ENCODE measurements around the gene ACKR3. TPM values are rescaled to one million over a fixed set of nuclear protein-coding genes. Genes with fewer than 3 reads are reported as not detected.

ACKR3 gene
- total and polyA plus RNA-seq, 2 donors (not counting 1 experiment from before 2014, with no cell fraction given), result 7.1 to 15.3 TPM

DNA sequence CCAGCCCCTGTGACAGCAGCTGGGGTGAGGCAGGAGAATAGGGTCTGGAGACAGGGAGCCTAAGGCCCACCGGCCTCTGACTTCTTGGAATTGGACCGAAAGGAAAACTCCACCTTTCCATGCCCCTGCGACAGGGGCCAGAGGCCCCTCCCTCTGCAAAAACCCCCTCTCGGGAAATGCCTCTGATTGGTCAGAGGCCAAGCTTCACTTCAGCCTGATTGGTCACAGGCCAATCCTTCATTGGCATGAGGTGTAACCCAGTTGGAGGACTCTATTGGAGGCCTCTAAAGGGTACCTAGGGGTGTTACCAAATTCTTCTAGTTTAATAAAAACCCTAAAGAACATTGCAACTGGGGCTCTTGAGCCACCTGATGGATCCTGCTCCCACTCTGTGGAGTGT is 5.7 kb upstream of the ACKR3 start:
- intact Hi-C loops (cut with micrococcal nuclease), result loop anchor here (10.0 kb wide), 1 partner anchor 521 kb away; the partner anchor contains the start of gene COPS8
- H3K9ac ChIP-seq (ENCODE audit: low read length), result no peak overlapping the region
- H3K9me3 ChIP-seq (ENCODE audit: control extremely low read depth in 1 of 3, control insufficient read depth in 2 of 3, insufficient read depth in 1 of 3, low read length in 2 of 3), result peaks cover 0 to 5% (median 0%) of the 10 kb centered on the region in 3 donors
- H3K36me3 ChIP-seq (replicated peaks in 1 of 2; ENCODE audit: control extremely low read depth in 1 of 2, control insufficient read depth in 1 of 2, extremely low read depth in 1 of 2, insufficient read depth in 2 of 2, low read length in 1 of 2), result no peaks in the 10 kb centered on the region
- no peaks in the 10 kb centered on the region for H3K79me2 ChIP-seq (ENCODE audit: control insufficient read depth, insufficient read depth, low read length)
- no peaks in the 10 kb centered on the region for H4K20me1 ChIP-seq (ENCODE audit: control insufficient read depth, insufficient read depth, low read length, poor library complexity, severe bottlenecking)
- peaks cover 17 to 20% of the 10 kb centered on the region in 2 donors for H3K4me1 ChIP-seq (ENCODE audit: control insufficient read depth in 2 of 2, insufficient read depth in 2 of 2, low read length in 2 of 2)
- H3K27ac Mint-ChIP-seq, result no peak overlapping the region
- H3K4me3 Mint-ChIP-seq, result no peak overlapping the region
- DNase-seq (no peak), ATAC-seq (ENCODE audit: low read depth) (no peak)
- no peak overlapping the region for H2AFZ ChIP-seq (ENCODE audit: insufficient read depth, low read depth, low read length, poor library complexity, severe bottlenecking)
- 100% methylated on average over 2 of the region's 4 CpGs for WGBS (ENCODE audit: insufficient coverage)
- ChIA-PET POLR2A (no interaction called here), CTCF (no interaction called here)
- no peak overlapping the region for H3K4me3 ChIP-seq (ENCODE audit: control extremely low read depth in 1 of 5, extremely low read depth in 1 of 5, insufficient read depth in 1 of 5, low read depth in 2 of 5, low read length in 4 of 5)
- no peak overlapping the region for H3K4me2 ChIP-seq (replicated peaks; ENCODE audit: low read depth, low read length, poor library complexity, severe bottlenecking)
- peaks cover 32% of the 10 kb centered on the region for H3K4me1 Mint-ChIP-seq
- H3K9me3 Mint-ChIP-seq (ENCODE audit: insufficient read depth), result no peaks in the 10 kb centered on the region
- H3K27me3 ChIP-seq (replicated peaks in 1 of 4; ENCODE audit: control extremely low read depth in 1 of 4, control insufficient read depth in 3 of 4, insufficient read depth in 4 of 4, low read length in 3 of 4), result peaks cover 0 to 4% (median 0%) of the 10 kb centered on the region in 4 experiments
- TF ChIP-seq, protein P1, sequence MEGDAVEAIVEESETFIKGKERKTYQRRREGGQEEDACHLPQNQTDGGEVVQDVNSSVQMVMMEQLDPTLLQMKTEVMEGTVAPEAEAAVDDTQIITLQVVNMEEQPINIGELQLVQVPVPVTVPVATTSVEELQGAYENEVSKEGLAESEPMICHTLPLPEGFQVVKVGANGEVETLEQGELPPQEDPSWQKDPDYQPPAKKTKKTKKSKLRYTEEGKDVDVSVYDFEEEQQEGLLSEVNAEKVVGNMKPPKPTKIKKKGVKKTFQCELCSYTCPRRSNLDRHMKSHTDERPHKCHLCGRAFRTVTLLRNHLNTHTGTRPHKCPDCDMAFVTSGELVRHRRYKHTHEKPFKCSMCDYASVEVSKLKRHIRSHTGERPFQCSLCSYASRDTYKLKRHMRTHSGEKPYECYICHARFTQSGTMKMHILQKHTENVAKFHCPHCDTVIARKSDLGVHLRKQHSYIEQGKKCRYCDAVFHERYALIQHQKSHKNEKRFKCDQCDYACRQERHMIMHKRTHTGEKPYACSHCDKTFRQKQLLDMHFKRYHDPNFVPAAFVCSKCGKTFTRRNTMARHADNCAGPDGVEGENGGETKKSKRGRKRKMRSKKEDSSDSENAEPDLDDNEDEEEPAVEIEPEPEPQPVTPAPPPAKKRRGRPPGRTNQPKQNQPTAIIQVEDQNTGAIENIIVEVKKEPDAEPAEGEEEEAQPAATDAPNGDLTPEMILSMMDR (IDR thresholded peaks at IDR 0.05), result no peak
- no peak for TF ChIP-seq EZH2 (IDR thresholded peaks at IDR 0.05; ENCODE audit: borderline replicate concordance, insufficient read depth, low read depth, low read length, poor library complexity, severe bottlenecking)
- H3K27ac ChIP-seq (ENCODE audit: low read length in 2 of 2), result no peak overlapping the region
- H3K27me3 Mint-ChIP-seq, result no peaks in the 10 kb centered on the region

DNA sequence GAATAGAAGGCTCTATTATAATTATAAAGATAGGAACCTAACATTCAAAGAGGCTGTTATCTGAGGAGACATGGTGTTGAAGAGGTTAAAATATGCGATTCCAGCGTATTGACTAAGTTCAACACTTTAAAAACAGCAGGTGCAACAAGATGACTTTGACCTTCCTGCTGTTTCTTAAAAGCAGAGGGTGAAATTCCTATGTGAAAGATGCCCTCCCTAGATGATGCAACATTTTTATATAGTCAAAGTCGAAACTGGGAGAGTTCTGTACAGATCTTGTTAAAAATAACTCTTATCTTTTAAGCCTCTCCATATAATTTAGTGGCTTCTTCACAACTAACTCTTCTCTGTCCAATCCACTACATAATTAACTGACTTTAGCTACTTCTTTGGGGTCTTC is 4.4 kb upstream of the ACKR3 start:
- H3K27ac ChIP-seq (ENCODE audit: low read length in 2 of 2), result no peak overlapping the region
- no peak overlapping the region for H3K4me3 Mint-ChIP-seq
- no peaks in the 10 kb centered on the region for H4K20me1 ChIP-seq (ENCODE audit: control insufficient read depth, insufficient read depth, low read length, poor library complexity, severe bottlenecking)
- peaks cover 0 to 5% (median 0%) of the 10 kb centered on the region in 3 donors for H3K9me3 ChIP-seq (ENCODE audit: control extremely low read depth in 1 of 3, control insufficient read depth in 2 of 3, insufficient read depth in 1 of 3, low read length in 2 of 3)
- H2AFZ ChIP-seq (ENCODE audit: insufficient read depth, low read depth, low read length, poor library complexity, severe bottlenecking), result no peak overlapping the region
- H3K27ac Mint-ChIP-seq, result no peak overlapping the region
- H3K4me2 ChIP-seq (replicated peaks; ENCODE audit: low read depth, low read length, poor library complexity, severe bottlenecking), result no peak overlapping the region
- H3K27me3 ChIP-seq (replicated peaks in 1 of 4; ENCODE audit: control extremely low read depth in 1 of 4, control insufficient read depth in 3 of 4, insufficient read depth in 4 of 4, low read length in 3 of 4), result peaks cover 0 to 4% (median 0%) of the 10 kb centered on the region in 4 experiments
- peaks cover 36% of the 10 kb centered on the region for H3K4me1 Mint-ChIP-seq
- H3K4me1 ChIP-seq (ENCODE audit: control insufficient read depth in 2 of 2, insufficient read depth in 2 of 2, low read length in 2 of 2), result peaks cover 28 to 33% of the 10 kb centered on the region in 2 donors
- no CpG with 5 or more reads among the region's 3 CpGs for WGBS (ENCODE audit: insufficient coverage)
- DNase-seq (no peak), ATAC-seq (ENCODE audit: low read depth) (no peak)
- H3K79me2 ChIP-seq (ENCODE audit: control insufficient read depth, insufficient read depth, low read length), result no peaks in the 10 kb centered on the region
- no peaks in the 10 kb centered on the region for H3K9me3 Mint-ChIP-seq (ENCODE audit: insufficient read depth)
- H3K36me3 ChIP-seq (replicated peaks in 1 of 2; ENCODE audit: control extremely low read depth in 1 of 2, control insufficient read depth in 1 of 2, extremely low read depth in 1 of 2, insufficient read depth in 2 of 2, low read length in 1 of 2), result no peaks in the 10 kb centered on the region
- no peaks in the 10 kb centered on the region for H3K27me3 Mint-ChIP-seq
- ChIA-PET POLR2A (no interaction called here), CTCF (interaction anchor here (2.1 to 11.2 kb wide), 3 partner anchors 17 to 54 kb away, joined by 6 to 429 read pairs (median 77); a partner anchor contains a TSS)
- TF ChIP-seq, protein P1 (IDR thresholded peaks at IDR 0.05), result no peak
- no peak for TF ChIP-seq EZH2 (IDR thresholded peaks at IDR 0.05; ENCODE audit: borderline replicate concordance, insufficient read depth, low read depth, low read length, poor library complexity, severe bottlenecking)
- no peak overlapping the region for H3K4me3 ChIP-seq (ENCODE audit: control extremely low read depth in 1 of 5, extremely low read depth in 1 of 5, insufficient read depth in 1 of 5, low read depth in 2 of 5, low read length in 4 of 5)
- intact Hi-C loops (cut with micrococcal nuclease), result loop anchor here (5.0 to 10.0 kb wide), 2 partner anchors 33 to 520 kb away; partner anchors contain the start of gene COPS8
- H3K9ac ChIP-seq (ENCODE audit: low read length), result no peak overlapping the region
